H1 (cell line): ENCODE results near the gene C1QA. TPM values are rescaled to one million over a fixed set of nuclear protein-coding genes. Genes with fewer than 3 reads are reported as not detected.

Experiments used
- ASH2L ChIP-seq: fragments of 200-600, 300-600 bp; sonication (generic); IDR thresholded peaks from one replicate; pipeline ENCODE4 v1.7.1; 2017; ENCODE audit warnings: low read length
- EP300 ChIP-seq, 2 experiments: IDR thresholded peaks; 1 replicate in 1 of 2; 2 replicates in 1 of 2; pipeline ENCODE4 v1.6.1; 2011 to 2012; ENCODE audit warnings: low read depth in 2 of 2, low read length in 2 of 2, mild to moderate bottlenecking in 2 of 2, borderline replicate concordance in 1 of 2, inconsistent platforms in 1 of 2, moderate library complexity in 1 of 2
- POLR2AphosphoS5 ChIP-seq: IDR thresholded peaks from 2 replicates; pipeline ENCODE4 v1.6.1; 2011; ENCODE audit warnings: low read depth, low read length
- RAD21 ChIP-seq, 2 experiments: IDR thresholded peaks in 1 of 2; conservative IDR thresholded peaks in 1 of 2; 2 replicates each; pipeline ENCODE4 v1.6.1; 2011; ENCODE audit warnings: low read depth in 2 of 2, low read length in 2 of 2, improper control_type of control experiment in 1 of 2, inconsistent platforms in 1 of 2, mild to moderate bottlenecking in 1 of 2, moderate library complexity in 1 of 2
- RNF2 ChIP-seq: fragments of 200-900, 300-1000 bp; sonication (generic); IDR thresholded peaks from 2 replicates; pipeline ENCODE4 v1.7.1; 2016; ENCODE audit warnings: borderline replicate concordance, low read depth, mild to moderate bottlenecking, antibody characterized with exemption, low read length; ENCODE audit not compliant: poor library complexity, severe bottlenecking; ENCODE audit errors: missing control alignments
- polyA plus RNA-seq, 7 experiments: library from polyadenylated mRNA; depleted of rRNA in 3 of 7; stranded (reverse) in 5 of 7; unstranded in 2 of 7; fragments of >200 nt in 5 of 7; fragments of 200-250 nt in 2 of 7; gene quantifications; 1 replicate in 5 of 7; 2 replicates in 1 of 7; 4 replicates in 1 of 7; pipeline versions ENCODE4 v1.2.1 to v1.2.3, GENCODE V29; 2011 to 2013; ENCODE audit warnings: missing spikeins in 2 of 7, mixed read lengths in 2 of 7
- total RNA-seq: library from RNA; stranded (reverse); fragmentation: NEBNext Ultra II Directional; extraction: Animal tissue kit (Norgen Biotek cat#: 25700); gene quantifications from 2 replicates; pipeline ENCODE4 v1.2.1, GENCODE V29; 2021
- TF ChIP-seq, protein P1 (sequence below): fragments of 300-600 bp; sonication (generic); IDR thresholded peaks from 2 replicates; pipeline ENCODE4 v1.7.1; 2012; ENCODE audit warnings: low read length, moderate library complexity, mild to moderate bottlenecking, inconsistent platforms; ENCODE audit not compliant: insufficient replicate concordance
- TF ChIP-seq, protein P2 (sequence below): IDR thresholded peaks from 2 replicates; pipeline ENCODE4 v1.6.1; 2011; ENCODE audit warnings: low read depth, mild to moderate bottlenecking, low read length; ENCODE audit not compliant: insufficient read depth
- TF ChIP-seq, protein P3 (sequence below): IDR thresholded peaks from 2 replicates; pipeline ENCODE4 v1.6.1; 2012; ENCODE audit warnings: inconsistent platforms

The C1QA gene
- total and polyA plus RNA-seq, 2 of the 8 experiments (the other 6 are each of a cell fraction or from before 2014, with no cell fraction given) = not detected

DNA sequence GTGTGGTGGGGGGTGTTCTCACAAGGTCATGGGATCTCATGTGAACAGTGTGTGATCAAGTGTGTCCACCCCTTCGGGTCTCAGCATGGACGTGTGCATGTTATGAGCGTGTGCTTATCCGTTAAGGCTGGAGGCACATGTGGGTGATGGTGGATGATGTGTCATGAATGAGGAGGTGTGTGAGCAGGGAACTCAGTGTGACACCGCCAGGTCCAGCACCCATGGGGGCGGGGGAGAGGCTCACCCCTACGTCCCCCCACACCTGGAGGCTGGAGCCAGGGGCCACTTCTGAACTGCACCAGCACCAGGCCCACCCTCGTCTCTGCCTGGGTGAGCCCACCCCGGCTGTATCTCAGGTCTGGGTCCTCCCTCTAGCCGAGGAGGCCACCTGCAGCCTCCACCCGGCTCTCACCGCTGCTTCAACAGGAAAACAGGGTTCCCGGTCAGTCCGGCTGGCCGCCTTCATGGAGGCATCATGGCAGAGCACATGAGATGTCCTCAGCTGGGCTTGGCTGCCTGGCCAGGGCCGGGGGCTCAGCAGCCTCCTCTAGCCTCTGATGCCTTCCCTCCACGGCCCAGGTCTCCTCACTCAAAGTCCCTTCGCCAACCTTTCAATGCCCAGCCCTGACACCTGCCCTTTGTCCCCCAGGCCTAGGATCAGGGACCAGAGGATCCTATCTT lies 34.2 kb upstream of the C1QA start (continued):
- TF ChIP-seq, protein P1, sequence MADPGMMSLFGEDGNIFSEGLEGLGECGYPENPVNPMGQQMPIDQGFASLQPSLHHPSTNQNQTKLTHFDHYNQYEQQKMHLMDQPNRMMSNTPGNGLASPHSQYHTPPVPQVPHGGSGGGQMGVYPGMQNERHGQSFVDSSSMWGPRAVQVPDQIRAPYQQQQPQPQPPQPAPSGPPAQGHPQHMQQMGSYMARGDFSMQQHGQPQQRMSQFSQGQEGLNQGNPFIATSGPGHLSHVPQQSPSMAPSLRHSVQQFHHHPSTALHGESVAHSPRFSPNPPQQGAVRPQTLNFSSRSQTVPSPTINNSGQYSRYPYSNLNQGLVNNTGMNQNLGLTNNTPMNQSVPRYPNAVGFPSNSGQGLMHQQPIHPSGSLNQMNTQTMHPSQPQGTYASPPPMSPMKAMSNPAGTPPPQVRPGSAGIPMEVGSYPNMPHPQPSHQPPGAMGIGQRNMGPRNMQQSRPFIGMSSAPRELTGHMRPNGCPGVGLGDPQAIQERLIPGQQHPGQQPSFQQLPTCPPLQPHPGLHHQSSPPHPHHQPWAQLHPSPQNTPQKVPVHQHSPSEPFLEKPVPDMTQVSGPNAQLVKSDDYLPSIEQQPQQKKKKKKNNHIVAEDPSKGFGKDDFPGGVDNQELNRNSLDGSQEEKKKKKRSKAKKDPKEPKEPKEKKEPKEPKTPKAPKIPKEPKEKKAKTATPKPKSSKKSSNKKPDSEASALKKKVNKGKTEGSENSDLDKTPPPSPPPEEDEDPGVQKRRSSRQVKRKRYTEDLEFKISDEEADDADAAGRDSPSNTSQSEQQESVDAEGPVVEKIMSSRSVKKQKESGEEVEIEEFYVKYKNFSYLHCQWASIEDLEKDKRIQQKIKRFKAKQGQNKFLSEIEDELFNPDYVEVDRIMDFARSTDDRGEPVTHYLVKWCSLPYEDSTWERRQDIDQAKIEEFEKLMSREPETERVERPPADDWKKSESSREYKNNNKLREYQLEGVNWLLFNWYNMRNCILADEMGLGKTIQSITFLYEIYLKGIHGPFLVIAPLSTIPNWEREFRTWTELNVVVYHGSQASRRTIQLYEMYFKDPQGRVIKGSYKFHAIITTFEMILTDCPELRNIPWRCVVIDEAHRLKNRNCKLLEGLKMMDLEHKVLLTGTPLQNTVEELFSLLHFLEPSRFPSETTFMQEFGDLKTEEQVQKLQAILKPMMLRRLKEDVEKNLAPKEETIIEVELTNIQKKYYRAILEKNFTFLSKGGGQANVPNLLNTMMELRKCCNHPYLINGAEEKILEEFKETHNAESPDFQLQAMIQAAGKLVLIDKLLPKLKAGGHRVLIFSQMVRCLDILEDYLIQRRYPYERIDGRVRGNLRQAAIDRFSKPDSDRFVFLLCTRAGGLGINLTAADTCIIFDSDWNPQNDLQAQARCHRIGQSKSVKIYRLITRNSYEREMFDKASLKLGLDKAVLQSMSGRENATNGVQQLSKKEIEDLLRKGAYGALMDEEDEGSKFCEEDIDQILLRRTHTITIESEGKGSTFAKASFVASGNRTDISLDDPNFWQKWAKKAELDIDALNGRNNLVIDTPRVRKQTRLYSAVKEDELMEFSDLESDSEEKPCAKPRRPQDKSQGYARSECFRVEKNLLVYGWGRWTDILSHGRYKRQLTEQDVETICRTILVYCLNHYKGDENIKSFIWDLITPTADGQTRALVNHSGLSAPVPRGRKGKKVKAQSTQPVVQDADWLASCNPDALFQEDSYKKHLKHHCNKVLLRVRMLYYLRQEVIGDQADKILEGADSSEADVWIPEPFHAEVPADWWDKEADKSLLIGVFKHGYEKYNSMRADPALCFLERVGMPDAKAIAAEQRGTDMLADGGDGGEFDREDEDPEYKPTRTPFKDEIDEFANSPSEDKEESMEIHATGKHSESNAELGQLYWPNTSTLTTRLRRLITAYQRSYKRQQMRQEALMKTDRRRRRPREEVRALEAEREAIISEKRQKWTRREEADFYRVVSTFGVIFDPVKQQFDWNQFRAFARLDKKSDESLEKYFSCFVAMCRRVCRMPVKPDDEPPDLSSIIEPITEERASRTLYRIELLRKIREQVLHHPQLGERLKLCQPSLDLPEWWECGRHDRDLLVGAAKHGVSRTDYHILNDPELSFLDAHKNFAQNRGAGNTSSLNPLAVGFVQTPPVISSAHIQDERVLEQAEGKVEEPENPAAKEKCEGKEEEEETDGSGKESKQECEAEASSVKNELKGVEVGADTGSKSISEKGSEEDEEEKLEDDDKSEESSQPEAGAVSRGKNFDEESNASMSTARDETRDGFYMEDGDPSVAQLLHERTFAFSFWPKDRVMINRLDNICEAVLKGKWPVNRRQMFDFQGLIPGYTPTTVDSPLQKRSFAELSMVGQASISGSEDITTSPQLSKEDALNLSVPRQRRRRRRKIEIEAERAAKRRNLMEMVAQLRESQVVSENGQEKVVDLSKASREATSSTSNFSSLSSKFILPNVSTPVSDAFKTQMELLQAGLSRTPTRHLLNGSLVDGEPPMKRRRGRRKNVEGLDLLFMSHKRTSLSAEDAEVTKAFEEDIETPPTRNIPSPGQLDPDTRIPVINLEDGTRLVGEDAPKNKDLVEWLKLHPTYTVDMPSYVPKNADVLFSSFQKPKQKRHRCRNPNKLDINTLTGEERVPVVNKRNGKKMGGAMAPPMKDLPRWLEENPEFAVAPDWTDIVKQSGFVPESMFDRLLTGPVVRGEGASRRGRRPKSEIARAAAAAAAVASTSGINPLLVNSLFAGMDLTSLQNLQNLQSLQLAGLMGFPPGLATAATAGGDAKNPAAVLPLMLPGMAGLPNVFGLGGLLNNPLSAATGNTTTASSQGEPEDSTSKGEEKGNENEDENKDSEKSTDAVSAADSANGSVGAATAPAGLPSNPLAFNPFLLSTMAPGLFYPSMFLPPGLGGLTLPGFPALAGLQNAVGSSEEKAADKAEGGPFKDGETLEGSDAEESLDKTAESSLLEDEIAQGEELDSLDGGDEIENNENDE = no peak
- TF ChIP-seq RNF2 = no peak
- TF ChIP-seq, protein P2, sequence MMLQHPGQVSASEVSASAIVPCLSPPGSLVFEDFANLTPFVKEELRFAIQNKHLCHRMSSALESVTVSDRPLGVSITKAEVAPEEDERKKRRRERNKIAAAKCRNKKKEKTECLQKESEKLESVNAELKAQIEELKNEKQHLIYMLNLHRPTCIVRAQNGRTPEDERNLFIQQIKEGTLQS = no peak
- TF ChIP-seq EP300 (IDR thresholded peaks at IDR 0.05; ENCODE audit: borderline replicate concordance in 1 of 2, low read depth in 2 of 2, low read length in 2 of 2) = no peak
- no peak for TF ChIP-seq RAD21 (IDR thresholded peaks at IDR 0.05 in 1 of 2, conservative IDR thresholded peaks at IDR 0.05 in 1 of 2; ENCODE audit: low read depth in 2 of 2, low read length in 2 of 2)
- TF ChIP-seq, protein P3, sequence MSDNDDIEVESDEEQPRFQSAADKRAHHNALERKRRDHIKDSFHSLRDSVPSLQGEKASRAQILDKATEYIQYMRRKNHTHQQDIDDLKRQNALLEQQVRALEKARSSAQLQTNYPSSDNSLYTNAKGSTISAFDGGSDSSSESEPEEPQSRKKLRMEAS = no peak
- TF ChIP-seq ASH2L = no peak
- no peak for TF ChIP-seq POLR2AphosphoS5
